RWPE1 (cell line): ENCODE results near the gene BDH1.

Experiments
- CTCF ChIA-PET: fragments of 350-600 bp; sonication (Branson Sonifier 250); formaldehyde crosslinking; extraction: SDS; loops from one replicate; lab custom pipeline; 2021; lab: Yijun Ruan, JAX
- POLR2A ChIA-PET: fragments of 400-600 bp; formaldehyde crosslinking; extraction: SDS; loops from one replicate; lab custom pipeline; 2020; ENCODE audit warnings: antibody characterized with exemption; ENCODE audit not compliant: low non-redundant PET; lab: Yijun Ruan, JAX
- DNase-seq: peaks from one replicate; pipeline ENCODE4 v3.0.0; 2012; ENCODE audit warnings: low spot score
- H3K27ac ChIP-seq: fragments of 450-650 bp; 2 replicates; pipeline ENCODE4 v1.5.1; 2017
- TF ChIP-seq, protein P1 (sequence below): fragments of 450-650 bp; conservative IDR thresholded peaks from 2 replicates; pipeline ENCODE4 v1.5.1; 2017; ENCODE audit warnings: low read depth, mild to moderate bottlenecking

BDH1 gene

DNA sequence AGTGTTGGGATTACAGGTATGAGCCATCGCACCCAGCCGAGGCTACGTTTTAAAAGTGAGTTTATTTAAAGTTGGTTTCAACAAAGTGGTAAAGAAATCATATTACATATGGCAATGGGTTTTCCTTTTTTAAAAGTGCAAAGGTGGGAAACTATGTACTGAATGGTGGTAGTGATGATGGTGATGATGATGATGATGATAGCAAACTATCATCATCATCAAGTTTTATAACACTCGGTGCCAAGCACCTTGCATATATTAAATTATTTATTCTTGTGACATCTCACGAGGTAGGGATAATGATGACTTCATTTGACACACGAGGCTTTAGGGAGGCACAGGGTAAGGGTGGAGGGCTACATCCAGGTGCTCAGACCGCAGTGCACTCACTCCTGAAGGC, 64.3 kb downstream of the BDH1 start:
- TF ChIP-seq, protein P1, sequence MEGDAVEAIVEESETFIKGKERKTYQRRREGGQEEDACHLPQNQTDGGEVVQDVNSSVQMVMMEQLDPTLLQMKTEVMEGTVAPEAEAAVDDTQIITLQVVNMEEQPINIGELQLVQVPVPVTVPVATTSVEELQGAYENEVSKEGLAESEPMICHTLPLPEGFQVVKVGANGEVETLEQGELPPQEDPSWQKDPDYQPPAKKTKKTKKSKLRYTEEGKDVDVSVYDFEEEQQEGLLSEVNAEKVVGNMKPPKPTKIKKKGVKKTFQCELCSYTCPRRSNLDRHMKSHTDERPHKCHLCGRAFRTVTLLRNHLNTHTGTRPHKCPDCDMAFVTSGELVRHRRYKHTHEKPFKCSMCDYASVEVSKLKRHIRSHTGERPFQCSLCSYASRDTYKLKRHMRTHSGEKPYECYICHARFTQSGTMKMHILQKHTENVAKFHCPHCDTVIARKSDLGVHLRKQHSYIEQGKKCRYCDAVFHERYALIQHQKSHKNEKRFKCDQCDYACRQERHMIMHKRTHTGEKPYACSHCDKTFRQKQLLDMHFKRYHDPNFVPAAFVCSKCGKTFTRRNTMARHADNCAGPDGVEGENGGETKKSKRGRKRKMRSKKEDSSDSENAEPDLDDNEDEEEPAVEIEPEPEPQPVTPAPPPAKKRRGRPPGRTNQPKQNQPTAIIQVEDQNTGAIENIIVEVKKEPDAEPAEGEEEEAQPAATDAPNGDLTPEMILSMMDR = no peak
- no peak for DNase-seq
- H3K27ac ChIP-seq = peak overlapping the region; percentile 82; the same call in 1 of the 2 replicates
- ChIA-PET CTCF (interaction anchor here (1.0 kb wide), 1 partner anchor 11 kb away, joined by 3 read pairs; no protein-coding TSS in a partner anchor), POLR2A (no interaction called here)

DNA sequence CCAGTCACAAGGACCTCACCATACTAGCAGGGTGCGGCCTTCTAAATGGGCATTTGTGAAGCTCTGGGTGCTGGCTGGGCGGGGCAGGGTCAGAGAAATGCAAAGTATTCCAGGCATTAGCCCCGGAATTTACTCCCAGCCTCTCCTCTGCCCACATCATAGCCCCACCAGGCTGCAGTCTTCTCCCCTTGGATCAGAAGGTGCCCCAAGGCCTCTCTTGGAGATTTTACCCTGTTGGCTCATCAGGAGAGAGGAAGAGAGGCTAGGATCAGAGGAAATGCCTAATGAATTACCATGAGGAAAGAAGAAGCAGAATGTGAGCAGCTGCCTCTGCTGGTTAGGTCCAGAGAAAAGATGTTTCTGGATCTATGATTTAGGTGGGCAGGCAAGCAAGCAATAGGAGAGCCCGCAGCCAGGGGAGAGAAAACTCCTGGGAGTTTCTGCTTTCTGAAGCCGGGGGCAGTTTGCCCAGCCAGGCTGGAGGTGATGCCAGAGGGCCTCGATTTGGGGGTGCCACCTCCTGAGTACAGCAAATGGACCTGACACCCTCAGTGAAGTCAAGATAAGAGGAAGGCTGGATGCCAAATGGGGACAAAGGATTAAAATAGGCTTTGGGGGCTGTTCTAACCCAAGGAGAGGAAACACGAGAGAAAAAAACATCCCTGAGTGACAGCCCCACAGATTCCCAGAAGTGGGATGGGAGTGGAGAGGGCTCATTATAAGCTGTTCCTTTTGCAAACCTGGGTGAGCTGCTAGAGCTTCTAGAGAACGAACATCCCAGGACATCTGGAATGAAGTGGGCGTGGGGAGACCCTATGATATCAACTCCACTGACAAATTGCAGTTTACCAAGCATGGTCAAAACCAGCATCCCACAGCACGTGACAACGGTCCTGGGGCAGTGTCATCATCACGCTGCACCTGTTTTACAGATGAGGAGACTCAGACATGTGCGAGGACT, 65.4 kb downstream of the BDH1 start:
- ChIA-PET CTCF (interaction anchor here (0.6 to 1.0 kb wide), 3 partner anchors 20 to 274 kb away, joined by 3 to 5 read pairs (median 4); no protein-coding TSS in a partner anchor), POLR2A (no interaction called here)
- TF ChIP-seq, protein P1 = no peak
- H3K27ac ChIP-seq = peak overlapping the region; percentile 82
- DNase-seq = peak; percentile 81

DNA sequence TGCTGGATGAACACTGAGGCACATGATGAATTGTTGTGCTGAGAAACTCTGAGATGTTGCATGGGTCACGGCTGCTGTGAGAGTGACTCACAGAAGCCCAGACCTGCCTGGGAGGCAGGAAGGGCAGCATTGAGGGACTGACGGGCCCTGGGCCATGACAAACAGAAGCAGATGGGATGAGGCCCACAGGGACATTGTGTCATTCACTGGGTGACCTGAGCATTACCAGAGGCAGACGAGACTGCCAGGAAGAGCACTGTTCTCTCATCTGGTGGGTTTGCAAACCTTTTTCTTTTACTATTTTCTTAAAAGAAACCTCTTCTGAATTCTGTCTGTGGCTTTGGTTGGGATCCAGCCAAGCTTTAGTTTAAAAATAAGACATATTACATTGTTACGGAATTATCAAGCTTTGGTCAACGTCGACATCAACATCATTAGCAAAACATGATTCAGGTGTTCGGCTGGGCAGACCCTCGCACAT, 67.8 kb downstream of the BDH1 start:
- peak; percentile 80 for DNase-seq
- CTCF ChIA-PET = interaction anchor here (0.6 kb wide), 1 partner anchor 263 kb away, joined by 3 read pairs; no protein-coding TSS in a partner anchor
- TF ChIP-seq, protein P1 = no peak
- H3K27ac ChIP-seq = peak overlapping the region; percentile 86
- POLR2A ChIA-PET = no interaction called here

DNA sequence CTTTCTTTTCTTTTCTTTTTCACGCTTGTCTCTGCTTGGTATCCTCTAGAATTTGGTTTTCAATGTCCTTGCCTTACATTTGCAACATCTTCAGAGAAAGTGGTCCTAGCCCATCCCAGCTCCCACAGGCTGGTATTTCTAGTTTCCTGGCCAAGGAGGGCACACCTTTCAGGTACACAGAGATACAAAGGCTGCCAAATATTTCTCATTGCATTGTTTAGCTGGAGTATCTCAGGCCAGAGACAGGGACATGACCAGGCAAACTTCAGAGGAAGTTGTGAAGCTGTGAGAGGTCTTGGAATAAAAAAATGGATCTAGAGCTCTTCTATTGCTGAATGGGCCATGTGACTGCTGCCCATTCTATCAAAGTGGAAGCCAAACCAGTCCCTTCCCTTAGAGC, 68.9 kb downstream of the BDH1 start:
- peak overlapping the region; percentile 86 for H3K27ac ChIP-seq
- TF ChIP-seq, protein P1 = no peak
- no peak for DNase-seq
- ChIA-PET POLR2A (no interaction called here), CTCF (no interaction called here)

DNA sequence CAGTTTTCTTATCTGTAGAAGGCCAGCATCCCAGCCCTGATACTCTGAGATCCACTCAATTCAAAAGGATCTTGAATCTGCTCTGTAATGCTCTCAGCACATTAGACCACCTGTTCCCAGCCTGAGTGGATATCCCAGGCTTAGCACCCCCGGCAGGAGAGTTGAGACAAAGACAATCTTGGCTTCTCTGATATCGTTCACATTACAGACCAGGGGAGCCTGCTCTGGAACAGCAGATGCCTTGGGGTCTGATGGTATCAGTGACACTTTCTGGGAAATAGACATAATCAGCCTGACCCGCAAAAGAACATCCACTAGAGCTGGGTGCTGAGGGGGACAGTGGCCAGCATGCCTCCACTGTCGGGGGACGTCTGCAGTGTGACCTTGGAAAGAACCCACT, 70.6 kb downstream of the BDH1 start:
- no peak for DNase-seq
- no peak overlapping the region for H3K27ac ChIP-seq
- TF ChIP-seq, protein P1 = no peak
- ChIA-PET CTCF (no interaction called here), POLR2A (no interaction called here)

DNA sequence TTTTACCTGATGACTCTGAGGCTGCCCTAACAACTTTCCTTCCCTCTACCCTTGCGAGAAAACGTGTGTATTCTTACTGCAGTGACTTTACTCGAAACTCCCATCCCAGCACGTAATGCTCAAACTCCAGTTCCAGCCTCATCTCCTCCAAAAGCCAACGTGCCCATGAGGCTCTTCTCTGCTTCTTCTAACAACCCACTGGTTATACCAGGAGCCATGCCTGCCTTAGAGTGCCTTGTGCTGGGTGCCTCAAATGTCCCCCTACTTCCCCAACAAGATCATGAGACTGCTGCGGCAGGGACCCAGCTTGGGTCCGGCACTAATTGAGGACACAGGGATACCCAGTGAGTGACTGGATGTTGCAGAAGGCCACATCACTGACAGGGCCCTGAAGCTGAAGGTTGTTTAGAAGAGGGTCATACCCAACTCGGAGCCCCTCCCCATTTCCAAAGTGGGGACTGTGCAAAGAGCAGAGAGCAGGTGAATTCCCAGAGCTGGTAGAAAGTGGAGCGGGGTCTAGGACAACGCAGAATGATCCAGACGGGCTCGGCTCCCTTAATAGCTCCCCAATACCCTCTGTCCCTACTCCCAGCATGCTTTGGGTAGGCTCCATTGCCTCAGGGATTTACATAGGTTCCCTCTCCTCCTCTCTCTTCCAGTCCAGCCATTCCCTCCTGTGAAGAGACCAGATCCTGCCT, 71.4 kb downstream of the BDH1 start:
- no peak overlapping the region for H3K27ac ChIP-seq
- TF ChIP-seq, protein P1 = no peak
- ChIA-PET CTCF (interaction anchor here (0.5 kb wide), 1 partner anchor 21 kb away, joined by 4 read pairs; no protein-coding TSS in a partner anchor), POLR2A (no interaction called here)
- DNase-seq = no peak
